Stomach smooth muscle (tissue), 2 donors: ENCODE results near the gene CRISPLD2.

Experiments
- H3K27ac ChIP-seq: one replicate; pipeline ENCODE4 v1.7.0; 2013; ENCODE audit warnings: mild to moderate bottlenecking, low read length, inconsistent platforms
- H3K27me3 ChIP-seq, 2 donors: one replicate each; pipeline ENCODE4 v1.7.0; 2013; ENCODE audit warnings: low read length in 2 of 2; ENCODE audit not compliant: insufficient read depth in 2 of 2, control insufficient read depth in 1 of 2
- H3K36me3 ChIP-seq, 2 donors: one replicate each; pipeline ENCODE4 v1.7.0; 2013; ENCODE audit warnings: low read length in 2 of 2; ENCODE audit not compliant: control insufficient read depth in 2 of 2, insufficient read depth in 2 of 2
- H3K4me1 ChIP-seq: one replicate; pipeline ENCODE4 v1.7.0; 2013; ENCODE audit warnings: low read length; ENCODE audit not compliant: control insufficient read depth, insufficient read depth
- H3K4me3 ChIP-seq, 2 donors: one replicate each; pipeline ENCODE4 v1.7.0; 2013; ENCODE audit warnings: low read length in 2 of 2
- H3K9ac ChIP-seq, 2 donors: one replicate each; pipeline ENCODE4 v1.7.0; 2013; ENCODE audit warnings: low read length in 2 of 2, mild to moderate bottlenecking in 1 of 2
- H3K9me3 ChIP-seq, 2 donors: one replicate each; pipeline ENCODE4 v1.7.0; 2013; ENCODE audit warnings: low read length in 2 of 2; ENCODE audit not compliant: control insufficient read depth in 2 of 2
- donor health status: healthy.
- donor health status: Pancreatic carcinoma.

The CRISPLD2 gene

GRCh38 chr16:84813141-84813934 is 6.4 kb upstream of the CRISPLD2 start:
- no peaks in the 10 kb centered on the region for H3K27me3 ChIP-seq

GRCh38 chr16:84815462-84815861 is 4.3 kb upstream of the CRISPLD2 start:
- no peaks in the 10 kb centered on the region for H3K27me3 ChIP-seq
- no peak overlapping the region for H3K27ac ChIP-seq
- no peak overlapping the region for H3K4me3 ChIP-seq
- H3K4me1 ChIP-seq = peaks cover 8% of the 10 kb centered on the region
- peaks cover 0 to 4% of the 10 kb centered on the region in 2 donors for H3K36me3 ChIP-seq
- H3K9me3 ChIP-seq = no peaks in the 10 kb centered on the region
- no peak overlapping the region for H3K9ac ChIP-seq

More at GRCh38 chr16:84813141-84813934, 6.4 kb upstream of the CRISPLD2 start:
- Histone ChIP-seq H3K9me3 (no peaks in the 10 kb centered on the region), H3K36me3 (no peaks in the 10 kb centered on the region), H3K9ac (no peak overlapping the region), H3K4me3 (no peak overlapping the region), H3K4me1 (no peaks in the 10 kb centered on the region), H3K27ac (no peak overlapping the region)

- H3K4me3 ChIP-seq = no peak overlapping the region
- peaks cover 13% of the 10 kb centered on the region for H3K4me1 ChIP-seq
- no peak overlapping the region for H3K27ac ChIP-seq
- H3K27me3 ChIP-seq = no peaks in the 10 kb centered on the region
- H3K9me3 ChIP-seq = no peaks in the 10 kb centered on the region
- no peak overlapping the region for H3K9ac ChIP-seq
- H3K36me3 ChIP-seq = peaks cover 0 to 9% of the 10 kb centered on the region in 2 donors
These were observed 3.8 kb upstream of the CRISPLD2 start for GRCh38 chr16:84816023-84816422.

- no peak overlapping the region for H3K4me3 ChIP-seq
- H3K27me3 ChIP-seq = no peaks in the 10 kb centered on the region
- peaks cover 18% of the 10 kb centered on the region for H3K4me1 ChIP-seq
- no peaks in the 10 kb centered on the region for H3K9me3 ChIP-seq
- H3K27ac ChIP-seq = no peak overlapping the region
- peaks cover 0 to 14% of the 10 kb centered on the region in 2 donors for H3K36me3 ChIP-seq
- no peak overlapping the region for H3K9ac ChIP-seq
These were observed 3.3 kb upstream of the CRISPLD2 start for GRCh38 chr16:84816485-84816884.

- no peak overlapping the region for H3K27ac ChIP-seq
- peaks cover 0 to 19% of the 10 kb centered on the region in 2 donors for H3K36me3 ChIP-seq
- H3K9me3 ChIP-seq = no peaks in the 10 kb centered on the region
- no peaks in the 10 kb centered on the region for H3K27me3 ChIP-seq
- H3K4me1 ChIP-seq = peaks cover 25% of the 10 kb centered on the region
- H3K9ac ChIP-seq = no peak overlapping the region
- H3K4me3 ChIP-seq = no peak overlapping the region
These were observed 2.6 kb upstream of the CRISPLD2 start for GRCh38 chr16:84817206-84817605.

GRCh38 chr16:84817613-84818012 is 2.2 kb upstream of the CRISPLD2 start:
- no peak overlapping the region for H3K4me3 ChIP-seq
- no peak overlapping the region for H3K27ac ChIP-seq
- H3K4me1 ChIP-seq = peaks cover 29% of the 10 kb centered on the region
- H3K9ac ChIP-seq = no peak overlapping the region
- peaks cover 0 to 23% of the 10 kb centered on the region in 2 donors for H3K36me3 ChIP-seq
- no peaks in the 10 kb centered on the region for H3K9me3 ChIP-seq
- no peaks in the 10 kb centered on the region for H3K27me3 ChIP-seq

- Histone ChIP-seq H3K4me3 (no peak overlapping the region), H3K9ac (no peak overlapping the region), H3K27me3 (no peaks in the 10 kb centered on the region), H3K9me3 (no peaks in the 10 kb centered on the region), H3K27ac (no peak overlapping the region), H3K4me1 (peaks cover 33% of the 10 kb centered on the region), H3K36me3 (peaks cover 0 to 27% of the 10 kb centered on the region in 2 donors)
These were observed 1.7 kb upstream of the CRISPLD2 start for GRCh38 chr16:84818133-84818532.

- H3K4me3 ChIP-seq = peak overlapping the region in 1 of 2 donors; percentile 96
- H3K36me3 ChIP-seq = peaks cover 0 to 30% of the 10 kb centered on the region in 2 donors
- peak overlapping the region; percentile 18 for H3K27ac ChIP-seq
- H3K9ac ChIP-seq = no peak overlapping the region
- peaks cover 39% of the 10 kb centered on the region for H3K4me1 ChIP-seq
- no peaks in the 10 kb centered on the region for H3K9me3 ChIP-seq
- H3K27me3 ChIP-seq = no peaks in the 10 kb centered on the region
These were observed 669 bp upstream of the CRISPLD2 start for GRCh38 chr16:84818989-84819643.

GRCh38 chr16:84820305-84820684 is 510 bp downstream of the CRISPLD2 start:
- Histone ChIP-seq H3K27ac (peak overlapping the region; percentile 64), H3K27me3 (no peaks in the 10 kb centered on the region), H3K36me3 (peaks cover 0 to 31% of the 10 kb centered on the region in 2 donors), H3K9me3 (no peaks in the 10 kb centered on the region), H3K4me1 (peaks cover 44% of the 10 kb centered on the region), H3K4me3 (peak overlapping the region; percentile 96 to 100), H3K9ac (peak overlapping the region; percentile 81 to 85)

GRCh38 chr16:84820771-84821170 is 986 bp downstream of the CRISPLD2 start:
- Histone ChIP-seq H3K4me1 (peaks cover 45% of the 10 kb centered on the region), H3K9ac (peak overlapping the region; percentile 81 to 85), H3K27me3 (no peaks in the 10 kb centered on the region), H3K36me3 (peaks cover 0 to 31% of the 10 kb centered on the region in 2 donors), H3K4me3 (peak overlapping the region; percentile 96 to 100), H3K9me3 (no peaks in the 10 kb centered on the region), H3K27ac (peak overlapping the region; percentile 64)

- H3K36me3 ChIP-seq = peaks cover 0 to 31% of the 10 kb centered on the region in 2 donors
- H3K4me3 ChIP-seq = peak overlapping the region; percentile 96 to 100
- H3K27me3 ChIP-seq = no peaks in the 10 kb centered on the region
- H3K27ac ChIP-seq = peak overlapping the region; percentile 64
- H3K4me1 ChIP-seq = peaks cover 49% of the 10 kb centered on the region
- no peaks in the 10 kb centered on the region for H3K9me3 ChIP-seq
- H3K9ac ChIP-seq = peak overlapping the region; percentile 81 to 85
These were observed 1.4 kb downstream of the CRISPLD2 start for GRCh38 chr16:84821179-84821578.
